Activated CD8-positive, alpha-beta memory T cell treated with anti-CD3 and anti-CD28 coated beads for 24 hours (primary cell): ENCODE results near the gene C5orf58.

Experiments used
- DNase-seq: peaks from one replicate; pipeline ENCODE4 v3.0.0-alpha.2; 2020

Gene C5orf58

DNA sequence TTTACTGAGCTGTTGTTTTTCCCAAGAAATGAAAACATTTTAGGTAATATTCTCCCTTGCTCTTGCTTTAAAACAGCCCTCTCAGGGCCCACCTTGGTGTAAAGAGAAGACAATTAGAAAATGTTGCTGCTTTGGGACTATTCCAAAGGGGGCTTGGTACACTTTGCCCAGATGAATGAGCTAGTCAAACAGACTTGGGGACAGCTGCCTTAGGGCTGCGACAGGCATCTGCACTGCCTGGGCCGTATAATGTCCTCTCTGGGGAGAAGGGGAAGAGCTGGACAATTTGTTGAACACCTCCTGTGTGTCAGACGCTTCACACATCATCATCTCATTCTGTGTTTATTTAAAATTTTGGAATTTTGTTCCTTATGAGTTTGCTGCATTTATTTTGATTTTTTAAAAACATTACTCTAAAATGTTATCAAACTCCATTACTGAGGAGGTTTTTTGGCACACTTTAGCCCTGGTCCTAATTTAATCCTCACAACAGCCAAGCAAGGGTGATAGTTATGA is 28.8 kb downstream of the C5orf58 start:
- no peak for DNase-seq

DNA sequence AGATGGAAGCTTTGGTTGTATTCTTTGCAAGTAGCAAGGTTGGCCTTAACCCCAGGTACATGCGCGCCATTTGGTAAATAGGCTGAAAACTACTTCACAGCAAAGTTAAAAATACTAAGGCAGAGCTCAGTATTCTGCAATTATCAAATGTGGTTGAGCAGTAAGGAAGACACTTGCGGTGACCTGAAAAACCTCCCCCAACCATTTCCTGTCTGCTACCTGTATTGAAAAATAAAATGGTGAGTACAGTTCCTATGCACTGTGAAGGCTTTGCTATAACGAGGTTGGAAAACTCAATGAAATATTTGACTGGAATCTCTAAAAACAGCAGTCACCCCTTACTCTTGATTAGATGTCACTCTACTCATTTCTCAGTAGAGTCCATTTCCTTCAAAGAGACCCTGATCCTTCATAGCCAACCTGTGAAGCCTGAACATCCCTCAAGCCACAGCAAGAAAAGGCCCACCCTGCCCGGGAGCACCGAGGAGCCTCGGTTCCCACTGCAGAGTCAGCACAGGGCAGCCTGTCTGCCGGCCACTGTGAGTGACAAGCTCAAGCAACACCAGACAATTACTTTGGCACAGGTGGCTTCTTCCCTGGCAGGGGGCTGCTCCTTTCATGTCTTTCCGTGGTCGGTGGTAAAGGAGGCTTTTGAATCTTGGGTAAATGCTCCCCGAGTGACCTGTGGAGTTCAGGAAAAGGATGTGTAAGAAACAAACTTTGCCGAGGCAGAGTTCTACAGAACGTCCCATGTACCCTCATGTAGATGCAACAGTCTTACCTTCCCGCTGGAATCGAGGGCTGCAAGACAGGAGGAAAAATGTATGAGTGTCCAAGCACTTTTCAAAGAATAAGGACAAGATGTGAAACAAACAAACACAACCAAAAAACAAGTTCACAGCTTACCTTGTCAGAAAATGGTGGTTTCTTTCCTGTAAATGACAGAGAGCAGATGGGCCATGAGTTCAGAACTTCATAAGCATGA is 29.6 kb downstream of the C5orf58 start:
- DNase-seq, result no peak

DNA sequence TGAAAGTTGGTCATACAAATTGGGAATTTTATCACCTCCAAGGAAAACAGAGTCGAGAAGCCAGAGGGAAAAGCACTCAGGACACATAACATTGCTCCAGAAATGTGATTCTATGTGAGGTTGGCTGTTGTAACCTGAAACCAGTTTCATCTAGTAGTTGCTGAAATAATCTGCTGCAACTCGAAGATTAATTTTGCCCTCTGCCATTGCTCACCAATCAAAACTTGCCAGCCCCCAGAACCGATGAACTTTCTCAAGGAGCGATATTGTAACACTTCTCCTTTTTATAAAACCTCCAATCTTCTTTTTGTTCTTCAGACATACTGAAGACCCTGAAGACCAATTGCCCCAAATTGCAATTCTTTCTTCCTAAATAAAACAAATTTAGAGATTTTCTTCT is 31.1 kb downstream of the C5orf58 start:
- no peak for DNase-seq

DNA sequence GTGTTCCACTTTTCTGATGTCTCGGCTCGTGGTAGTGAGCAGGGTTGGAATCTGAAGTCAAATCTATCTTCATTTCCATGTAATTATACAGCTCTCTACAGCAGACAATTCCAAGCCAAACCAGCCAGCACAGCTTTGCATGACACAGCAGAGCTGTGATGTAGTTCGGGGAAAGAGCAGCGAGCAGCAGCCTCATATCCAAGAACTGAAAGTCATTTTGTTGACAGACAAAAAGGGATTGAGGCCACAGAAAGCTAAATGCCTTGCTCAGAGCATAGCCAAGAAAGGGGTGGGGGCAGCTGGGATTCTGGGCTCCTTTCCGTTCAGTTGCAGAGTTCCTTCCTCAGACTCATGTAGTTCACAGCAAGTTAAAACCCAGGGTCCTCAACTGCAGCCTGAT is 32.7 kb downstream of the C5orf58 start:
- no peak for DNase-seq

DNA sequence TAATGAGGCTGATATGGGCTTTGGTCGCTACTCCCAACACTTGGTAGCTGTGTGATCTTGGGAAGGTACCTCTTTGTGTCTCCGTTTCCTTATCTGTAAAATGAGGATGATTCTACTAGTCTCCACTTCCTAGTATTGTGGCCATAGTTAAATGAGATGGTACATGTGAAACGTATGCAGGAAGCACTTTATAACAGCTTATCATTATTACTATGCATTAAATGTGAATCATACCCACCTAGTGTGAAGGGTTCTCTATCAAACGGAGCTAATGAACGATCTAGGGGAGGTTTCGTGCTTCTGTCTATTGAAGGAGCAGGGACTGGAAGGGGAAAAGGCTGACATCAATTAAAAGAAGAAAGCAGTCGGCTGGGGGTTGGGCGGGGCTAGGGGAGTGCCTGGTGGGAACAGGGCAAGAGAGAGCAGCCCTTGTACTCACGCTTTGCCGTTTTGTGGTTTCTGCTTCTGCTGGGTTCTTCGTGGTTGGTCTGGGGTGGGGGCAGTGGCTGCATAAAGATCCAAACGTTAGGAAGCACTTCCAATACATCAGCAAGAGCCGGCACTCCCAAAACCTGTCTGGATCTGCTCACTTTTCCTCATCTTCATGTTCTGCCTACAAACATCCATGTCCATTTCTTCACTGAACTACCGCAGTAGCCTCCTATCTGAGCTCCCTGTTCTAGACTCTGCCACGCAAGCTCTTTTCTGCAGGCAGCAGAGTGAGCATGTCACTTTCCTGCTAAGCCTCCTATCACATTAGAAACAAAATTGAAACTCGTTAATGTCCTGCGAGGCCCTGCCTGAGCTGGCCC is 34.0 kb downstream of the C5orf58 start:
- peak; percentile 80 for DNase-seq

DNA sequence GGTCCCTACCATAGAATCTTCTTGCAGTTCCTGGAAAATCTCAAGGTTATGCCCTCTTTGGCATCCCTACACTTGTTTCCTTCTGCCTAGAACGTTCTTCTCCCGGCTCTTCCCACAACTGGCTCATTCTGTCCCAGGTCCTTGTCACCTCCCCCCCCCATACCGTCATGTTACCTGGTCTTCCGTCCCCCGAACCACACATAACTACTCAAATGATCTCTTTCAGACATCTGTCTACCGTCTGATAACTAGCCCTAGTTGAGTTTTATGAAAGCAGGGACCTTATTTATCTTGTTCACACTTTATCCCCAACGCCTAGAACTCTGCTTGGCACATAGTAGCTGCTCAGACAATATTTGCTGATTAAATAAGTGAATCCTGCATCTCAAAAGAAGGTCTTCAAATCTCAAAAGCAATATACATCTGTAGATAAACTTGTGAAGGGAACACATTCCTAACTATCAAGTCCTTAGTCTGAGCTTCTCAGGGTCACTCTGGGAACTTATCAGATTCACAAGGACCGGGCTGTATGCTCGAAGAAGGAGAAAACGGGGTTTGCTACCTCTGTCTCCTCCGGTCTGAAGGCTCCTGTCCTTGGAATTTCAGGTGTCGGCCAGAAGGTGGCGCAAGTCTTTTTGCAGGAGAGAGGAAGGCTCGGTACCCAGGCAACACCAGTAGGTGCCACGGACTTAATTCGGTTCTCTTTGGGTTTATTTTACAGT is 34.8 kb downstream of the C5orf58 start:
- DNase-seq, result peak; percentile 87

DNA sequence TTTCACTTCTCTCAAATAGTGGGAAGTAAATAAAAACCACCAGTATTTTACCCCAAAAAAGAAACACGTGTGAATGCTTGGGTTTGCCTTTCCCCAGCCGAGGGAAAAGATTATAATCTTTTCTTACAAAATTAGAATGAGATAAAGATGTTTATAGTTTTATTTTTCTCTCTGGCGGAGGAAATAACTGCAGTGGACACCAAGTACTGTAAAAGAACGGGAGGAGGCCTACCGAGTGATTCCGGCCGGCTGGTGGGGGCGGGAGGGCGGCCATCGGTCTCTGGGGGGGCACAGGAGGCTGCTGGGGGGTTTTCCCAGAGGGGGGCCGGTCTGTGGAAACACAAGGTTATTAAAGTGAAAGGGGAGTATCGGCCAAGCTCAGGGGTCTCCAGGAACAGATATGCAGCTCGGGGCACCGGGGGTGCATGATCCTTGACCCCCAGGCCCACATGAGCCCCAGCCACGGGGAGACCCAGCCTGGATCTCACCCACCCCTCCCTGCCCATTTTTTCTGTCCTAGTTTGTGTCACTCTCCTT is 35.4 kb downstream of the C5orf58 start:
- DNase-seq, result no peak

DNA sequence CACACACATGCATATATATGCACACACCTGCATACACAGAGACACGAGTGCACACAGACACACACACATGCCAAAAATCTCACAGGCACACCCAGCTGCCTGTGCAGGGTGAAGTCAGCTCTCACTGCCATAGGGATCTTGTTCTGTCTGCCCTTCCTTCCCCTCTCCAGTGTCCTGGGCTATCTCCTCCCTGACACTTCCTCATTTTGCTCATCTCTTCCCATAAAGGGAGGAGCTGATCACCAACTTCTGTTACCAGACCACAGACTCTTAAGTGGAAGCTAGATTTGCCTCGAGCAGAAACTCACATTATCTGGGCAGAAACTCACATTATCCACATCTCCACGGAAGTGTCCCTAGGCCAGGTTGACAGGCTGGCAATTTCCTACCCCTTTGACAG is 36.1 kb downstream of the C5orf58 start:
- DNase-seq, result no peak

DNA sequence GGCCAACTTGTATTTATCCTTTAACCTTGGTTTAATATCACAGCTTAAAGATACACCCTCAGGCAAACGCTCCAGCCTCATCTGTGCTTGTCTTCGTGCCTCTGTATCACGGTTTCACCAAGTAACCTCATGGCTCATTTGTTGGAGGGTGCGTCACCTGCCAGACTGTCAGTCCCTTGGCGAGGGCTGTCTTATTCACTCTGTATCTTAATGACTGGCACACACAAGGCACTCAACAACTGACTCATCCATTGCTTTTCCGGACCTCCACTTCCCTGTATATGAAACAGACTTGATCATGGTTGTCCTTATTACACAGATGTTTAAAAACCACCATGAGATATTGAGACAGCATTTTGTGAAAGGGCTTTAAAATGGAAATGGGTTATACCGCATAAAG is 36.8 kb downstream of the C5orf58 start:
- DNase-seq, result no peak

DNA sequence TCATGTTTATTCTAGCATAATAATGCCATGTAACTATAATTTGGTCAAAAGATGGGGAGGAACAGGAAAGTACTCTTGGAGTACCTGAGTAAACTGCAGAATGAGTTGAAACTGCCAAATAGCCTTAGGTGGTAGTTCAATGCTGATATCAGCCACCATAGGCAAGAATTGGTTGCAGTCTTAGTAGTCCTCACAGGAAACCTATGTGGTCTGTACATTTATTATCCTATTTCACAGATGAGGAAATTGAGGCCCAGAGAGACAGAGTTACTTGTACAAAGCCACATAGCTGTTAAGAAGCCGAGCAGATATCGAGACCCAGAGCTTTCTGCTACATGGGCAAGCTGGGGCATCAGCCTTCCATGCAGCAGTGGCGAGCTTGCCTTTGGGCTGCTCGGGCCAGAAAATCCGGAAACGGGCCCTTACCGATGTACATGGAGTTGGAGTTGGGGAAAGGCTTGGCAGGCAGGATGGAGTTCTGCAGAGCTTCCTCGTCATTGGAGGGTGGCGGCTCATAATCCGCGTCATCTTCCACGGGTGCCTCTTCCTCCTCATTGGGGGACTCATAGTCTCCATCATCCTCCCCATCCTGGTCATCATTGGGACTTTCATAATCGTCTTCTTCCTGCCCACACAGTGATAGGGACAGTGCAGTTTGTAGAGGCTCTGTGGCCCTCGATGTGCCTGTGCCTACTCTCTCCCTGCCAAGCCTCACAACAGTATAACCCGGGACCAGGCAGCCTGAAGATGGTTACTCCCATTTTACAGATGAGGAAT is 37.7 kb downstream of the C5orf58 start:
- no peak for DNase-seq

DNA sequence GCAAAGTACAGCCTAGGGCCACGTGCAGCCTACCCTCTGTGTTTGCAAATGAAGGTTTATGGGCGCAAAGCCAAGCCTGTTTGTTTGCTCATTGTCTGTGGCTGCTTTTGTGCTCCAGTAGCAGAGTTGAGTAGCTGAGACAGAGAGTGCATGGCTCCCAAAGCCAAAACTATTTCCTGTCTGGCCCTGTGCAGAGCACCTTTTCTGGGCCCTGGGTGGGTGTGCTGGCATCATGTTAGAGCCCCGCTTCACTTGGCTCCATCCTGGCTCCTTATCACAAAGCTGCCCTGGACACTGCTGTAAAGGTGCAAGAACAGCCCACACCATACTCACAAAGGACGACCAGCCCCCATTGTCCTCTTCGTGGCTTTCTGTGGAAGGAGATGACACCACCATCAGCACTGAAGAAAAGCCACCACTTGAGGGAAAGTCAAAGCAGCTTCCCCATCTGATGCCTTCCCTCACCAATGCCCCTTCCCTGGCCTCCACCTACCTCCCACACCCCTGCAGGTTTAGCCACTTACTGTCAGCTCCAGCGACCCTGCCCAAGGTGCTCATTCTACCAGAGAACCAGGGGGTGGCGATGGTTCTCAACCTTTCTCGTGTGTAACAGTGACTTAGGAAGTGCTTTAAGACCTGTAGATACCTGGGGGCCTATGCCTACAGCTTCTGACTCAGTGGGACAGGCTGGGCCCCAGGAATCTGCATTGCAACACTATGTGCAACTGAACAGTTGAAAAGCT is 41.4 kb downstream of the C5orf58 start:
- DNase-seq, result no peak

DNA sequence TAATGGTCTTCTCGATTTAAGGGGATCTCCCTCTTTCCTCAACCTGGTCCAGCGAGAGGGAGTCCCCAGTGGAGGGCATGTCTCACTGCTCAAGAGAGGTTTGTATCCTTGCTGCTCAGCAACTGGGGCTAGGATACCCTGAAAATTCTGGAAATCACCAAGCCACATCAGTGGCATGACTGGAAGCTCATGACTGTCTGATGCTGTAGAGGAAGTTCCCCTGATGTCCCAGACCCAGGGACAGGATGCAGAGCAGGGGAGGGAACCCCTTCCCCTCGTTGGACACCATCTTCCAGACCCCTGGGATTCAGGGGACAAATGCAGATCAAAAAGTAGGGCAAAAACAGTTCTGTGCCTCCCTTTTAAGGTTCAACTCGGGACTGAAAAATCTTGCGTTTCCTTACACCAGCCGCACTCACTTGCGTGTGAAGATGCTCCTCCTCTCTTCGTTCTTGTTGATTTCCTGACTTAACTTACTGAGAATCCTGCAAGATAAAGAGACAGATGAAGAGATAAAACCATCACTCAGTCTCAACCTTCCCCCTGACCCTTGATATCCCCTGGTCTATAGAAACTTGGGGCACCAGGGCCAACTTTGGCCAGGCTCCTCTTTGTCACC is 42.7 kb downstream of the C5orf58 start:
- no peak for DNase-seq

DNA sequence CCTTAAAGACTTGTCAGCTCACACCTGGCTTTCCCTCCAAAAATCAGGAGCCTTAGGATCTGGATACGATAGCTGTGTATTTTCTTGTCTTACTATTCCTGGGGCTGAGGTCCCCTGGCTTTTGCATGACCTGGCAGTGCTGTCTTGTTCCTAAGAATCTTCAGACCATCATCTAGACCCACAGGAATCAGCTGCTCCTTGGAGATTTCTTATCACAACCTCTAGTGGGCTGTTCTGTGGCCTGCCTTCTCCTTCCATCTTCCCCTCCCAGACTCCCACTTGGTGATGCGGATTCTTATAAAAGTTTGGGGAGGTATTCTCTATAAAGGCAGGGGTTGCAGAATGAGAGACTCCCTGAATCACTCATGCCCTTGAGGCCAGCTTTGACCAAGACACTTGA is 43.4 kb downstream of the C5orf58 start:
- DNase-seq, result no peak

DNA sequence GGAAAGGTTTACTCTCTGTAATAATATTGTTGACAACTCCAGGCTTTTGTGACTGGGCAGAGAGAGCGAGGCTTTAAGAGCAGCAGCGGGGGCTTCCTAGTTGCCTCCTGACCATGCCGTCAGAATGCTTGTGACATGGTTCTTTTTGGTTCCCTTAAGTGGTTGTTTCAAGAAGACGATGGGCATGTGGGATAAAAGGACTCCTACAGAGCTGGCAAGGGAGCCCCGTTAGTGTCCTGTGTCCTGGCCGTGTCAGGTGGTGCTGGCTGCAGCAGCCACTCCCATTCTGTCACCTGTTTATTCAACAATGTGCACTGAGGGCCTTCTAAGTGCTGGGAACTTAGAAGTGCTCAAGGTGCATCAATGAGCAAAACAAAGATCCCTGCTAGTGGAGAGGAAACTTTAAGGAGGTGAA is 45.1 kb downstream of the C5orf58 start:
- peak; percentile 62 for DNase-seq

DNA sequence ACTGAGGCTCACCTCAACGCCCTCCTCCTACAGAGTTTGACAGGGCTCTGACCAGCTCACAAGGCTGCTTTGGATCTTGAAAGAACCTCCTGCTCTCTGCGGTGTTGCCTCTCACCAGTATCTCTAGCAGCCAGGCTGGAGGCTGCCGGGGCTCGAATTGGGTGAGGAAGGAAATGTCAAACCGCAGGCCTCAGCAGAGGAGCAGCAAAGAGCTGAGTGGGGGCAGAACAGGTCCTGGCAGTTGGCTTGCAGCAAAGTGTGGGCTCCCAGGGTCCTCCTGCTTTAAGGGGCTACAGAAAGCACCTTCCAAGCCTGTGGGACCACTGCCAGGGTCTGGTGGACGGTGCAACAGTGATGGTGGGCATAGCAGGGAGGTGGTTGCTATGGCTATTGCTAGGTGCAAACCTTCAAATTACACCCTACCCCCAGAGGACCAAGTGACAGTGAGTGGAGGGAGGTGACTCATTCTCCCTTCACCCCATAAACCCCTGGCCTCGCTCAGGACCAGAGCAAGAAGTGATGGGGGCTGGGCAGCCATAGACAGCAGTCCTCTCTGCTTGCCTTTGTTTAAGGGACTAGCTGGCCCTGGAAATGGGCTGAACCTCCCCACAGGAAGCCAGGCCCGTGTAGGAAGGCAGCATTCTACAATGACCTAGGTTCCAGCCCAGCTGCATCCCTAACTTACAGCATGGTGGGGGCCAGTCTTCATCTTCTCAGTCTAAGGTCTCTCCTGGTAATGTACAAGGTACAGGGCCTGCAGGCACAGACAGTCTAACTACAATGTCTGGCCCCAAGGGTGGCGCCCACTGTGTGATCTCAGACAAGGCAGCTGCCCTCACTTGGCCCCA is 46.0 kb downstream of the C5orf58 start:
- peak; percentile 93 for DNase-seq

DNA sequence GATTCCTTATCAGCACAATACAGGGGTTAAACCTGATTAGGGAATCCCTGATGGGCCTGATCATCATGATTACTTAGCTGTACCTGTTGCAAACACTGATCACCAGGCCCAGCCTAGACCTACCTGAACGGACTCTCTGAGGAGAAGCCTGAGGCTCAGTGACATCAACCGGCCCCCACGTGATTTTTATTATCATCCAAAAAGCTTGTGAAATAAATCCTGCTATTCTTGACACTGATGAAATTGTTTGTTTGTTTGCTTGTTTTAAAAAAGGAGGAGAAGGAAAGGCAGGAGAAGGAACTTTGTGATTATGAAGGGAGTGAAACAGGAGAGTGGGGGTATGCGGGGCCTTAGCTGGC is 46.7 kb downstream of the C5orf58 start:
- no peak for DNase-seq

DNA sequence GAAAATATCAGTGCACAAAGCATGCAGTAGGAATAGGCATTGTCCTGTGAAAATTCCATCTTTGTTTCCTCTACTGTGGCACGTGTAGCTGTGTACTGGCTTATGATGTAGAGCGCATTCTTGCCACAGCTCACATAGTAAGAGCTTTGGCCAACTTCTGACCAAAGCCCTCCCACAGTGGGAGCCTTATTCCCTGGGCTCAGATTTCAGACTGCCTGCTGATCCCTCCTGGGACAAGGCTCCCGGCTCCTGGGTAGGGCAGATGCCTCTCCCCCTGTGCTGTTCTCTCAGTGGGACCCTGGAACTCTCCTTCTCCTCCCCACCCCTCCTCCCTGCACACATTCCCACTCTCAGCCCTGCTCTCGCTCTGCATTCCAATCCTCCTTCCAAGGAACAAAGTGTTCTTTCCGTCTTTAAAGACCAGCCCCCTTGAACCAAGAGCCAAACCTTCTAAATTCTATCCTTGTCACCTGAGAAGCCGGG is 47.3 kb downstream of the C5orf58 start:
- peak; percentile 56 for DNase-seq

DNA sequence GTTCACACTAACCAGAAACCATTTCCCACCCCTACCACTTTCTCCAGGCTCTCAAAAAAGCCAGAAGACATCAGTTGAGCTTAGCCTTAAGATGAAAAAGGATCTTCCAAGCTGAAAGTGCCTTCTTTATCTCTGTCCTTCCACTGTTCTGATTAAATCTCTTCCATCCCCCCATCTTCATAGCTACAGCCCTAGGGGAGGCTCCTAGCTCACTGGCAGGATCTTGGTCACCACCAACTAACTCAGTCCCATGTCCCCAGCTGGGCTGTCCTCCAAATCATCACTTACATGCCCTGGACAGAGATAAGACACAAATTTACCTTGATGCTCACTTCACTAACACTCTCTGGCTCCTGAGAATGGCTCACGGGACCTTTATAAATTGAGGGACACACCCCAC is 50.5 kb downstream of the C5orf58 start:
- peak; percentile 54 for DNase-seq

DNA sequence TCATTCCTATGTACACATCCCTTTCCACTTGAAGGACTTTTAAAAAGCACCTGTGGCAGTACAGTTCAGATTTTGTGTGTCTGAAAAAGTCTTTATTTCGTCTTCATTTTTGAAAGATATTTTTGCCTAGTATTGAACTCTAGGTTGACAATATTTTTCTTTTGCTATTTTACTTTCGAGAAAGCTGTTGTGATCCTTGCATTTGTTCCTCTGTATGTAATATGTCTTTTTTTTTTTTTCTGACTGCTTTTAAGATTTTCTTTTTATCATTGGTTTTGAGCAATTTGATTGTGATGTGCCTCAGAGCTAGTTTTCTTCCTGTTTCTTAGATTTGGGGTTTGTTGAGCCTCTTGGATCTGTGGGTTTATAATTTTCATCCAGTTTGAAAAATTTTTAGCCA is 51.4 kb downstream of the C5orf58 start:
- DNase-seq, result no peak

DNA sequence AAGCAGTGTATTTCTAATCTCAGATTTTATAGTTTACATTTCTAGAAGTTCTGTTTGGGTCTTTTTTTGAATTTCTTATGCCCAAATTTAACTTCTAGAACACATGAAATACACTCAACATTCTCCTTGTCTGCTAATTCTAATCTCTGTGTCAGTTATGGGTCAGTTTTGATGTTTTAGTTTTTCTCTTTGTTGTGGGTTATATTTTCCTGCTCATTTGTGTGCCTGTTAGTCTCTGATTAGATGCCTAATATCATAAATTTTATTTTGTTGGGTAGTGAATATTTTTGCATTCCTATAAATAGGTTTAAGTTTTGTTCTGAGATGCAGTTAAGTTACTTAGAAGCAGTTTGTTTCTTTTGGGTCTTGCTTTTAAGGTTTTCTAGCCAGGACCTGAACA is 52.4 kb downstream of the C5orf58 start:
- no peak for DNase-seq
